Activated CD4-positive, alpha-beta T cell treated with anti-CD3 and anti-CD28 coated beads, Interleukin-2, amount 10 ng/mL, durations not matched to agents 7 days and 5 days (primary cell): Measurements from ENCODE around the gene SNORC. TPM values are rescaled to one million over a fixed set of nuclear protein-coding genes. Genes with fewer than 3 reads are reported as not detected.

ENCODE experiments used
- CTCF ChIA-PET: fragments of 350-600 bp; sonication (Branson Sonifier 250); formaldehyde crosslinking; loops from one replicate; lab custom pipeline; 2021; ENCODE audit warnings: antibody characterized with exemption; lab: Charles Lee
- POLR2A ChIA-PET: fragments of 350-600 bp; sonication (Branson Sonifier 250); formaldehyde crosslinking; loops from one replicate; lab custom pipeline; 2021; ENCODE audit warnings: antibody characterized with exemption; lab: Charles Lee
- DNase-seq: peaks from one replicate; pipeline ENCODE4 v3.0.0-alpha.2; 2020
- H3K27ac Mint-ChIP-seq: one replicate; pipeline ENCODE4 v1.8.0; 2021; ENCODE audit warnings: mild to moderate bottlenecking, moderate library complexity, mixed read lengths
- H3K27me3 Mint-ChIP-seq: one replicate; pipeline ENCODE4 v1.8.0; 2021; ENCODE audit warnings: mixed read lengths
- H3K36me3 Mint-ChIP-seq: one replicate; pipeline ENCODE4 v1.8.0; 2021; ENCODE audit warnings: low read depth, mixed read lengths
- H3K4me1 Mint-ChIP-seq: one replicate; pipeline ENCODE4 v1.8.0; 2021; ENCODE audit warnings: mixed read lengths
- H3K4me3 Mint-ChIP-seq: one replicate; pipeline ENCODE4 v1.8.0; 2021; ENCODE audit warnings: mild to moderate bottlenecking, moderate library complexity, mixed read lengths
- H3K9me3 Mint-ChIP-seq: one replicate; pipeline ENCODE4 v1.8.0; 2021; ENCODE audit warnings: mixed read lengths
- total RNA-seq, 2 experiments: library from RNA; stranded (reverse); gene quantifications; one replicate each; pipeline ENCODE4 v1.2.3, GENCODE V29; 2021

Gene SNORC
- total RNA-seq, 2 experiments from 2014 or later = 0.97 to 1.1 TPM

- DNase-seq = no peak
- Mint-ChIP-seq H3K27ac (no peak overlapping the region), H3K4me1 (peaks cover 7% of the 10 kb centered on the region), H3K36me3 (no peaks in the 10 kb centered on the region), H3K9me3 (no peaks in the 10 kb centered on the region), H3K27me3 (peaks cover 10% of the 10 kb centered on the region), H3K4me3 (no peak overlapping the region)
- CTCF ChIA-PET = no interaction called here
- POLR2A ChIA-PET = no interaction called here
These were observed 1.4 kb downstream of the SNORC start for GRCh38 chr2:232871418-232871834.

GRCh38 chr2:232871835-232872736 is 2.0 kb downstream of the SNORC start:
- no peak for DNase-seq
- POLR2A ChIA-PET = no interaction called here
- Mint-ChIP-seq H3K27me3 (peaks cover 10% of the 10 kb centered on the region), H3K9me3 (no peaks in the 10 kb centered on the region), H3K27ac (no peak overlapping the region), H3K36me3 (no peaks in the 10 kb centered on the region), H3K4me1 (peaks cover 7% of the 10 kb centered on the region), H3K4me3 (no peak overlapping the region)
- CTCF ChIA-PET = no interaction called here

- H3K9me3 Mint-ChIP-seq = no peaks in the 10 kb centered on the region
- peaks cover 15% of the 10 kb centered on the region for H3K27me3 Mint-ChIP-seq
- CTCF ChIA-PET = interaction anchor here (1.0 kb wide), 1 partner anchor 571 kb away, joined by 3 read pairs; no protein-coding TSS in a partner anchor
These were observed 2.8 kb downstream of the SNORC start for GRCh38 chr2:232872826-232873225.

GRCh38 chr2:232873292-232873908 is 3.3 kb downstream of the SNORC start:
- ChIA-PET CTCF (interaction anchor here (1.0 kb wide), 1 partner anchor 570 kb away, joined by 3 read pairs; no protein-coding TSS in a partner anchor), POLR2A (no interaction called here)
- H3K36me3 Mint-ChIP-seq = no peaks in the 10 kb centered on the region
- H3K27ac Mint-ChIP-seq = no peak overlapping the region
- no peak for DNase-seq
- H3K4me1 Mint-ChIP-seq = peaks cover 7% of the 10 kb centered on the region
- no peaks in the 10 kb centered on the region for H3K9me3 Mint-ChIP-seq
- H3K4me3 Mint-ChIP-seq = no peak overlapping the region
- peaks cover 15% of the 10 kb centered on the region for H3K27me3 Mint-ChIP-seq

More at GRCh38 chr2:232872826-232873225, 2.8 kb downstream of the SNORC start:
- Mint-ChIP-seq H3K36me3 (no peaks in the 10 kb centered on the region), H3K4me3 (no peak overlapping the region), H3K4me1 (peaks cover 7% of the 10 kb centered on the region), H3K27ac (no peak overlapping the region)
- POLR2A ChIA-PET = no interaction called here
- no peak for DNase-seq

- DNase-seq = no peak
- POLR2A ChIA-PET = no interaction called here
- H3K36me3 Mint-ChIP-seq = no peaks in the 10 kb centered on the region
- H3K4me1 Mint-ChIP-seq = peaks cover 7% of the 10 kb centered on the region
- CTCF ChIA-PET = interaction anchor here (1.0 kb wide), 1 partner anchor 569 kb away, joined by 3 read pairs; no protein-coding TSS in a partner anchor
- no peak overlapping the region for H3K27ac Mint-ChIP-seq
- no peaks in the 10 kb centered on the region for H3K9me3 Mint-ChIP-seq
- peaks cover 15% of the 10 kb centered on the region for H3K27me3 Mint-ChIP-seq
- H3K4me3 Mint-ChIP-seq = no peak overlapping the region
These were observed 4.0 kb downstream of the SNORC start for GRCh38 chr2:232873909-232874641.

GRCh38 chr2:232874677-232875223 is 4.7 kb downstream of the SNORC start:
- H3K4me1 Mint-ChIP-seq = peaks cover 7% of the 10 kb centered on the region
- peak overlapping the region; percentile 53 for H3K4me3 Mint-ChIP-seq
- H3K36me3 Mint-ChIP-seq = no peaks in the 10 kb centered on the region
- H3K9me3 Mint-ChIP-seq = no peaks in the 10 kb centered on the region
- H3K27me3 Mint-ChIP-seq = peaks cover 15% of the 10 kb centered on the region
- DNase-seq = no peak
- H3K27ac Mint-ChIP-seq = no peak overlapping the region
- ChIA-PET POLR2A (no interaction called here), CTCF (no interaction called here)

GRCh38 chr2:232875256-232876121 is 5.4 kb downstream of the SNORC start:
- ChIA-PET CTCF (no interaction called here), POLR2A (no interaction called here)
- Mint-ChIP-seq H3K9me3 (no peaks in the 10 kb centered on the region), H3K27ac (no peak overlapping the region), H3K4me3 (peak overlapping the region; percentile 53), H3K27me3 (peaks cover 15% of the 10 kb centered on the region), H3K36me3 (no peaks in the 10 kb centered on the region), H3K4me1 (peaks cover 7% of the 10 kb centered on the region)
- DNase-seq = no peak

- Mint-ChIP-seq H3K4me3 (peak overlapping the region; percentile 58), H3K9me3 (no peaks in the 10 kb centered on the region), H3K4me1 (peaks cover 7% of the 10 kb centered on the region), H3K36me3 (no peaks in the 10 kb centered on the region), H3K27ac (no peak overlapping the region), H3K27me3 (peaks cover 15% of the 10 kb centered on the region)
- DNase-seq = peak; percentile 39
- POLR2A ChIA-PET = no interaction called here
- CTCF ChIA-PET = no interaction called here
These were observed 6.3 kb downstream of the SNORC start for GRCh38 chr2:232876161-232876977.

- CTCF ChIA-PET = no interaction called here
- peaks cover 15% of the 10 kb centered on the region for H3K27me3 Mint-ChIP-seq
- no peaks in the 10 kb centered on the region for H3K9me3 Mint-ChIP-seq
- peak overlapping the region; percentile 38 for H3K4me3 Mint-ChIP-seq
- no peak overlapping the region for H3K27ac Mint-ChIP-seq
- no peak for DNase-seq
- no peaks in the 10 kb centered on the region for H3K36me3 Mint-ChIP-seq
- POLR2A ChIA-PET = no interaction called here
- H3K4me1 Mint-ChIP-seq = peaks cover 7% of the 10 kb centered on the region
These were observed 6.9 kb downstream of the SNORC start for GRCh38 chr2:232876978-232877441.

- peak overlapping the region; percentile 47 for H3K4me3 Mint-ChIP-seq
- H3K9me3 Mint-ChIP-seq = no peaks in the 10 kb centered on the region
- no peak for DNase-seq
- ChIA-PET CTCF (no interaction called here), POLR2A (no interaction called here)
- peaks cover 15% of the 10 kb centered on the region for H3K27me3 Mint-ChIP-seq
- peaks cover 7% of the 10 kb centered on the region for H3K4me1 Mint-ChIP-seq
- H3K27ac Mint-ChIP-seq = no peak overlapping the region
- no peaks in the 10 kb centered on the region for H3K36me3 Mint-ChIP-seq
These were observed 8.0 kb downstream of the SNORC start for GRCh38 chr2:232877940-232878511.
